Choroid plexus epithelial cell (primary cell): ENCODE results near the gene IKBKE.
A peak's percentile ranks its signal among the peaks of the same experiment; 100 is the strongest.

ENCODE experiments used
- DNase-seq: peaks from one replicate; pipeline ENCODE4 v3.0.0-alpha.2; 2010; ENCODE audit warnings: low read depth
- H3K4me3 ChIP-seq: 2 replicates; pipeline ENCODE4 v1.5.1; 2011; ENCODE audit warnings: low read depth, mild to moderate bottlenecking, control low read depth, low read length, moderate library complexity
- TF ChIP-seq, protein P1 (sequence below): conservative IDR thresholded peaks from 2 replicates; pipeline ENCODE4 v1.5.1; 2011; ENCODE audit warnings: low read depth, mild to moderate bottlenecking, control low read depth, inconsistent platforms, low read length, moderate library complexity

Gene IKBKE

DNA sequence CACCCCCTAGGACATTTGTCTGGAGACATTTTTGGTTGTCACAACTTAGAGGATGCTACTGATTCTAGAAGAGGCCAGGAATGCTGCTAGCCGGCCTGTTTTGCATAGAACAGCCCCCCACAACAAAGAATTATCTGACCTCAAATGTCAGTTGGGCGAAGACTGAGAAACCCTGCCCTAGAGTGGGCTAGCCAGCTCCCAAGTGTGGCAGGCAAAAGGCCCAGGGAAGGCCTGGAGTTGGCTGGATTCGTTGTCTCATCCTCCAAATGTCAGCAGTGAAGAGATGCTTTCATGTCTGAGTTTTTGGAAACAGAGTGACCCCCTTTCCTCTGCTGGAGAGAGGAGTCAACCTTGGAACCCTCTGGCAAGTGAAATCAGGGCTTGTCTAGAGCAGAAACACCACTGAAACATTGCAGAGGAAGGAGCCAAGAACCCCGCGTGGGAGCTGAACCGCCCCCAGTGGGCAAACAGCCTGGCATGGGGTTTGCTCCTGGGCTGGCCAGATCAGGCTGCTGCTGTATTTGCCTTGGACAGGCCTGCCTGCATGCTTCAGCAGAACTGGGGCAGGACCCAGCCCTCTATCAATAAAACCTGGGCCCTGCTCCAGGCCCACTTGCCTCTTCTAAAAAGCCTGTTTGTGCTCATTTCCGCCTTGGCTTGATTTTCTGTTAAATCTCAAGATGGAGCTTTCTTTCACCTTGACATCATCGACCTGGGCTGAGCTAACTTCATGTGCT, 69.9 kb downstream of the IKBKE start:
- TF ChIP-seq, protein P1, sequence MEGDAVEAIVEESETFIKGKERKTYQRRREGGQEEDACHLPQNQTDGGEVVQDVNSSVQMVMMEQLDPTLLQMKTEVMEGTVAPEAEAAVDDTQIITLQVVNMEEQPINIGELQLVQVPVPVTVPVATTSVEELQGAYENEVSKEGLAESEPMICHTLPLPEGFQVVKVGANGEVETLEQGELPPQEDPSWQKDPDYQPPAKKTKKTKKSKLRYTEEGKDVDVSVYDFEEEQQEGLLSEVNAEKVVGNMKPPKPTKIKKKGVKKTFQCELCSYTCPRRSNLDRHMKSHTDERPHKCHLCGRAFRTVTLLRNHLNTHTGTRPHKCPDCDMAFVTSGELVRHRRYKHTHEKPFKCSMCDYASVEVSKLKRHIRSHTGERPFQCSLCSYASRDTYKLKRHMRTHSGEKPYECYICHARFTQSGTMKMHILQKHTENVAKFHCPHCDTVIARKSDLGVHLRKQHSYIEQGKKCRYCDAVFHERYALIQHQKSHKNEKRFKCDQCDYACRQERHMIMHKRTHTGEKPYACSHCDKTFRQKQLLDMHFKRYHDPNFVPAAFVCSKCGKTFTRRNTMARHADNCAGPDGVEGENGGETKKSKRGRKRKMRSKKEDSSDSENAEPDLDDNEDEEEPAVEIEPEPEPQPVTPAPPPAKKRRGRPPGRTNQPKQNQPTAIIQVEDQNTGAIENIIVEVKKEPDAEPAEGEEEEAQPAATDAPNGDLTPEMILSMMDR = no peak
- no peak overlapping the region for H3K4me3 ChIP-seq
- no peak for DNase-seq

DNA sequence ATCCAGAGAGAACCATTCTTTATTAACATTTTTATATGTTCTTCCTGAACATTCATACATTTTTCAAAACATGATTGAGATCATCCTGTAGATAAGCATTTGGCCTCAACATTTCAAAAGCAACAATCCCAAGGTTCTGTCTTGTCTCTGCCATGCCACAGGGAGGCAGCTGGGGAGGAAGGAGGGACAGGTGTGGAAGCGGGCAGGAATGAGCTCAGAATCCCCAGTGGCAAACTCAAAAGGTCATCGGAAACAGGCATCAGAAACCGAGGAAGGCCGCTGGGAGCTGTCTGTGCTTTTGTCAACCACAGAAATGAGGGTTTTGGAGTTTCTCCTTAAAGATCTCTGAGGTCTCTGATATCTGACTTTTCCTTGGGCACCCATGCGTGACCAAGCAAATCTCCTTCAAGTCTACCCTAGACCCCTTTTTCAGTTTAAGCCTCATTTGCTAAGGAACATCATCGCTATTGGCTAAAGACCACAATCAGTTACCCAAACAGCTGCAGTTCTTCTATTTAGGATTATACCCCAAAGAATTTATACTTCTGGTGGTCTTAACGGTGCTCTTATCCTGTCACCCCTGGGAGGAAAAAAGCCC, 71.1 kb downstream of the IKBKE start:
- DNase-seq = no peak
- TF ChIP-seq, protein P1 = no peak
- H3K4me3 ChIP-seq = no peak overlapping the region

DNA sequence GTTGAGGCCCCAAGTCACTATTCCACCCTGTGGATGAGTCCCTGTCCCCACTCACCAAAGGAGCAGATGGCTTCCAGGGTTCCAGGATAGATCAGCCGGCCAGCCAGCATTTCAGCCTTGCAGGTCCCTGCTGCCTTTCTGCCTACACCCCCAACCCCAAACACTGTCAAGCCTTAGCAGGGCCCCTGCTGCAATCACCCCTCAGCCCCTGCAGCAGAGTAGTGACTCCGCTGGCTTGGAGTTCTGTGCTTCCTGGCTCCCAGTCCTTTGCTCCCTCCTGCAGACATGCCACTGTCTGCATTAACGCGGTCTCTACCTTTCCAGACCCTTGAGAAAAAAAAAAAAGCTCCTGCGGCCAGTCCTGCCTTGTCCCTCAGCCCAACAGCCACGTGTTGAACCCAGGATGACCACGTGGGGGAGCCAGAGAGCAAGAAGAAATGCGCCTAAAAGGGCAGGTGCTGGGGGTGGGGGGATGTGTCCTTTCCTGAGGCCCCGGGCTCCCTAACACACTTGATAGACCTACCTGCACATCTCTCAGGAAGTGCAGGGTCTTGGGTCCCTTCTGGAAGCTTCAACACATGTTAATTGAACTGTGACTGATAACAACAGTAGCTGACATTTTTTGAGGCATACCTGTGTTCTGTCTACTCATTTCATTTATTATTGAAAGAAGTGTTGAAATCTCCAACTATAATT, 74.4 kb downstream of the IKBKE start:
- peak; percentile 50 for DNase-seq
- TF ChIP-seq, protein P1 = peak; percentile 87
- H3K4me3 ChIP-seq = no peak overlapping the region

DNA sequence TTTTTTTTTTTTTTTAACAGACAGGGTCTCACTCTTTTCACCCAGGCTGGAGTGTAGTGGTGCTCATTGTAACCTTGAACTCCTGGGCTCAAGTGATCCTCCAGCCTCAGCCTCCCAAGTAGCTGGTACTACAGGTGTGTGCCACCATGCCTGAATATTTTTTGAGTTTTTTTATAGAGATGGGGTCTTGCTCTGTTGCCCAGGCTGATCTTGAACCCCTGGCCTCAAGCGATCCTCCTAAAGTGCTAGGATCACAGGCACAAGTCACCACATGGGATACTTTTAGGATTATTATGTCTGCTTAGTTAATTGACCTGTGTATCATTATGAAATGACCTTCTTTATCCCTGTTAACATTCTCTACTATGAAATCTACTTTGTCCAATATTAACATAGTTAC, 75.1 kb downstream of the IKBKE start:
- DNase-seq = no peak
- TF ChIP-seq, protein P1 = no peak
- no peak overlapping the region for H3K4me3 ChIP-seq
